Esophagus muscularis mucosa (tissue), 4 donors: ENCODE data around the gene SBK1. TPM values are rescaled to one million over a fixed set of nuclear protein-coding genes. Genes with fewer than 3 reads are reported as not detected.

Experiments used
- DNase-seq: peaks from one replicate; pipeline ENCODE4 v3.0.0-alpha.2; 2017; ENCODE audit errors: extremely low spot score
- H3K27ac ChIP-seq, 4 donors: fragments of 200-600 bp; sonication (generic); replicated peaks in 1 of 4; 1 replicate in 3 of 4; 2 replicates in 1 of 4; pipeline ENCODE4 v1.5.1; 2016 to 2019; ENCODE audit warnings: mild to moderate bottlenecking in 1 of 4
- H3K27me3 ChIP-seq, 4 donors: fragments of 200-600 bp; sonication (generic); one replicate each; pipeline versions ENCODE4 v1.5.1 to v1.6.0; 2016 to 2019
- H3K36me3 ChIP-seq, 4 donors: fragments of 200-600 bp; sonication (generic); one replicate each; pipeline ENCODE4 v1.5.1; 2016 to 2019
- H3K4me1 ChIP-seq, 4 donors: fragments of 200-600 bp; sonication (generic); one replicate each; pipeline ENCODE4 v1.5.1; 2016 to 2019
- H3K4me3 ChIP-seq, 4 donors: fragments of 200-600 bp; sonication (generic); 1 replicate in 2 of 4; 2 replicates in 2 of 4; pipeline ENCODE4 v1.5.1; 2016 to 2019; ENCODE audit warnings: mild to moderate bottlenecking in 4 of 4, moderate library complexity in 1 of 4
- H3K9me3 ChIP-seq, 4 donors: fragments of 200-600 bp; sonication (generic); 1 replicate in 3 of 4; 2 replicates in 1 of 4; pipeline ENCODE4 v1.5.1; 2016 to 2019
- CTCF ChIP-seq, 3 experiments: fragments of 200-600 bp in 2 of 3; fragments of 450-650 bp in 1 of 3; sonication (generic) in 2 of 3; IDR thresholded peaks; one replicate each; pipeline ENCODE4 v1.5.1; 2017 to 2019; ENCODE audit warnings: antibody characterized with exemption in 3 of 3, mild to moderate bottlenecking in 2 of 3, moderate library complexity in 1 of 3
- EP300 ChIP-seq: sonication (generic); formaldehyde crosslinking; IDR thresholded peaks from one replicate; pipeline ENCODE4 v1.6.1; 2017; ENCODE audit warnings: antibody characterized with exemption
- POLR2A ChIP-seq: fragments of 450-650 bp; IDR thresholded peaks from one replicate; pipeline ENCODE4 v1.6.1; 2017; ENCODE audit warnings: antibody characterized with exemption, moderate library complexity, mild to moderate bottlenecking, low read depth
- POLR2AphosphoS5 ChIP-seq, 2 donors: sonication (generic); formaldehyde crosslinking; IDR thresholded peaks; one replicate each; pipeline ENCODE4 v1.6.1; 2017; ENCODE audit warnings: antibody characterized with exemption in 2 of 2
- WGBS: methylation state at CpG from one replicate; pipeline ENCODE4 v1.1.5; 2018; 5-methylcytosine and 5-hydroxymethylcytosine counted together
- intact Hi-C: fragments of 100-400 bp; cut with DNase I; formaldehyde crosslinking; loops from one replicate; pipeline ENCODE4 v1.15.1; 2023
- total RNA-seq, 4 donors: library from RNA; depleted of rRNA; stranded (reverse); fragments of >200 nt; gene quantifications; one replicate each; pipeline versions ENCODE4 v1.1.0 to v1.2.1, GENCODE V29; 2016

SBK1 gene
- total RNA-seq, 4 donors from 2014 or later: under 0.01 to 0.78 (median 0.17) TPM

GRCh38 chr16:28273511-28273910 is 18.8 kb upstream of the SBK1 start:
- no peak for DNase-seq
- Histone ChIP-seq H3K4me3 (no peak overlapping the region), H3K4me1 (peaks cover 8 to 12% (median 10%) of the 10 kb centered on the region in 4 donors), H3K27me3 (peaks cover 0 to 57% (median 0%) of the 10 kb centered on the region in 4 donors), H3K36me3 (no peaks in the 10 kb centered on the region), H3K27ac (no peak overlapping the region), H3K9me3 (peaks cover 0 to 9% (median 2%) of the 10 kb centered on the region in 4 donors)
- WGBS: 83% methylated on average over 4 of the region's 4 CpGs
- no peak for TF ChIP-seq CTCF (IDR thresholded peaks at IDR 0.05)
- TF ChIP-seq POLR2AphosphoS5 (IDR thresholded peaks at IDR 0.05): no peak
- no peak for TF ChIP-seq EP300
- no peak for TF ChIP-seq POLR2A
- intact Hi-C loops: no loop called here

GRCh38 chr16:28274676-28275075 is 17.6 kb upstream of the SBK1 start:
- Histone ChIP-seq H3K27ac (no peak overlapping the region), H3K4me3 (no peak overlapping the region), H3K36me3 (no peaks in the 10 kb centered on the region), H3K27me3 (peaks cover 0 to 67% (median 0%) of the 10 kb centered on the region in 4 donors), H3K9me3 (peaks cover 0 to 9% (median 2%) of the 10 kb centered on the region in 4 donors), H3K4me1 (peaks cover 8 to 12% (median 10%) of the 10 kb centered on the region in 4 donors)
- TF ChIP-seq CTCF (IDR thresholded peaks at IDR 0.05) (no peak), EP300 (no peak), POLR2AphosphoS5 (IDR thresholded peaks at IDR 0.05) (no peak), POLR2A (no peak)
- DNase-seq: no peak
- 67% methylated on average over 5 of the region's 5 CpGs for WGBS
- intact Hi-C loops: no loop called here

GRCh38 chr16:28276301-28276700 is 16.0 kb upstream of the SBK1 start:
- Histone ChIP-seq H3K9me3 (peaks cover 0 to 4% (median under 1%) of the 10 kb centered on the region in 4 donors), H3K4me1 (peaks cover 8 to 12% (median 10%) of the 10 kb centered on the region in 4 donors), H3K36me3 (no peaks in the 10 kb centered on the region), H3K27ac (no peak overlapping the region), H3K27me3 (peaks cover 0 to 80% (median 0%) of the 10 kb centered on the region in 4 donors), H3K4me3 (no peak overlapping the region)
- intact Hi-C loops: no loop called here
- DNase-seq: no peak
- TF ChIP-seq POLR2AphosphoS5 (IDR thresholded peaks at IDR 0.05) (no peak), CTCF (IDR thresholded peaks at IDR 0.05) (no peak), POLR2A (no peak), EP300 (no peak)
- 74% methylated on average over 11 of the region's 11 CpGs for WGBS

- Histone ChIP-seq H3K36me3 (no peaks in the 10 kb centered on the region), H3K9me3 (no peaks in the 10 kb centered on the region), H3K4me3 (peak overlapping the region; percentile 48 to 61 (median 49)), H3K27me3 (peaks cover 0 to 92% (median 0%) of the 10 kb centered on the region in 4 donors), H3K27ac (no peak overlapping the region), H3K4me1 (peaks cover 8 to 12% (median 10%) of the 10 kb centered on the region in 4 donors)
- peak in 1 of 2 donors; percentile 32 for TF ChIP-seq POLR2AphosphoS5 (IDR thresholded peaks at IDR 0.05)
- TF ChIP-seq EP300: no peak
- TF ChIP-seq CTCF (IDR thresholded peaks at IDR 0.05): peak; percentile 92 to 97 (median 95)
- 17% methylated on average over 6 of the region's 44 CpGs for WGBS
- peak; percentile 96 for DNase-seq
- intact Hi-C loops: loop anchor here (2.0 kb wide), 1 partner anchor 39 kb away; no protein-coding TSS in a partner anchor
These were observed 14.6 kb upstream of the SBK1 start for GRCh38 chr16:28277537-28278388.
